ENCODE results near the gene TICRR. TPM values are rescaled to one million over a fixed set of nuclear protein-coding genes. Genes with fewer than 3 reads are reported as not detected.

TICRR gene
- total RNA-seq, 2 donors from 2014 or later = 21.9 to 27.2 TPM

- TF ChIP-seq, protein P1, sequence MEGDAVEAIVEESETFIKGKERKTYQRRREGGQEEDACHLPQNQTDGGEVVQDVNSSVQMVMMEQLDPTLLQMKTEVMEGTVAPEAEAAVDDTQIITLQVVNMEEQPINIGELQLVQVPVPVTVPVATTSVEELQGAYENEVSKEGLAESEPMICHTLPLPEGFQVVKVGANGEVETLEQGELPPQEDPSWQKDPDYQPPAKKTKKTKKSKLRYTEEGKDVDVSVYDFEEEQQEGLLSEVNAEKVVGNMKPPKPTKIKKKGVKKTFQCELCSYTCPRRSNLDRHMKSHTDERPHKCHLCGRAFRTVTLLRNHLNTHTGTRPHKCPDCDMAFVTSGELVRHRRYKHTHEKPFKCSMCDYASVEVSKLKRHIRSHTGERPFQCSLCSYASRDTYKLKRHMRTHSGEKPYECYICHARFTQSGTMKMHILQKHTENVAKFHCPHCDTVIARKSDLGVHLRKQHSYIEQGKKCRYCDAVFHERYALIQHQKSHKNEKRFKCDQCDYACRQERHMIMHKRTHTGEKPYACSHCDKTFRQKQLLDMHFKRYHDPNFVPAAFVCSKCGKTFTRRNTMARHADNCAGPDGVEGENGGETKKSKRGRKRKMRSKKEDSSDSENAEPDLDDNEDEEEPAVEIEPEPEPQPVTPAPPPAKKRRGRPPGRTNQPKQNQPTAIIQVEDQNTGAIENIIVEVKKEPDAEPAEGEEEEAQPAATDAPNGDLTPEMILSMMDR (conservative IDR thresholded peaks at IDR 0.05) = no peak
- no peaks in the 10 kb centered on the region for H3K9me3 Mint-ChIP-seq
- no peak overlapping the region for H3K4me3 Mint-ChIP-seq
Measured at GRCh38 chr15:89668171-89668570, 92.9 kb downstream of the TICRR start.

DNA sequence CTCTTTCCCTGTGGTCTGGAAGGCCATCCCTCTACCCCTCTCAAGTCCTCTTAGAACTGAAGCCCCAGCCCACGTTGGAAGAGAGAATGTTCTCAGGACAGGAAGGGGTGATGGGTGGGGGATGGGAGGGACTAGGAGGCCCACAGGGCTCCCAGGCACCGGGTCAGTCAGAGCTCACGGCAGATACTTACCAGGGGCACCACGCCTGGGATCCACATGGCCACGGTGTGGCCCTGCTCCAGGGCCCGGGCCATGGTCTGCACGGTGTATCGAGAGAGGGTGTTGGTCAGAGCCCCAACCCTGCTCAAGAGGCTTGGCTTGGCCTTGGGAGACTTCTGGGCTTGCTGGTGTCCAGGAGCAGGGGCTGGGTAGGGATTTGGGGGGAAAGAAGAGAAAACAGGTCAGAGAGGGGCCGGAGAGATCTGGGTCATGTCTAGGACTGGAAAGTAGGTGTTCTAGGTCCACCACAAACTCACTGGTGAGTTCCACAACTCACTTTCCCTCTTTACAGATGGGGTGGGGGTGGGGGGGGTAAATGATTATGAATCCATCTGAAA, 94.1 kb downstream of the TICRR start:
- Histone ChIP-seq H3K9ac (ENCODE audit: extremely low read depth, low read length, poor library complexity, severe bottlenecking) (no peak overlapping the region), H3K9me3 (ENCODE audit: control insufficient read depth, low read length) (no peaks in the 10 kb centered on the region), H3K4me1 (ENCODE audit: control insufficient read depth, insufficient read depth, low read length) (no peaks in the 10 kb centered on the region), H3K27me3 (ENCODE audit: control insufficient read depth, insufficient read depth, low read length, poor library complexity, severe bottlenecking) (peaks cover 17% of the 10 kb centered on the region), H3K36me3 (ENCODE audit: control insufficient read depth, insufficient read depth, low read length) (no peaks in the 10 kb centered on the region), H3K4me3 (ENCODE audit: low read length) (no peak overlapping the region), H3K27ac (ENCODE audit: low read depth, low read length) (no peak overlapping the region)
- peaks cover 3% of the 10 kb centered on the region for H3K4me1 Mint-ChIP-seq
- no peak for DNase-seq
- no peak overlapping the region for H3K4me3 Mint-ChIP-seq
- no peaks in the 10 kb centered on the region for H3K36me3 Mint-ChIP-seq (ENCODE audit: low read depth)
- H3K27me3 Mint-ChIP-seq (ENCODE audit: insufficient read depth) = peaks cover 54% of the 10 kb centered on the region
- no peaks in the 10 kb centered on the region for H3K9me3 Mint-ChIP-seq
- TF ChIP-seq, protein P1 (conservative IDR thresholded peaks at IDR 0.05) = no peak
- H3K27ac Mint-ChIP-seq = no peak overlapping the region
- 48 to 92% methylated on average over 2 to 7 of the region's 9 CpGs for WGBS, 2 experiments (ENCODE audit: insufficient coverage in 1 of 2, insufficient read length in 1 of 2)

More at GRCh38 chr15:89668171-89668570, 92.9 kb downstream of the TICRR start:
- H3K27ac ChIP-seq (ENCODE audit: low read depth, low read length) = no peak overlapping the region
- no peak overlapping the region for H3K27ac Mint-ChIP-seq
- H3K4me1 Mint-ChIP-seq = peaks cover 3% of the 10 kb centered on the region
- no peaks in the 10 kb centered on the region for H3K9me3 ChIP-seq (ENCODE audit: control insufficient read depth, low read length)
- no peaks in the 10 kb centered on the region for H3K4me1 ChIP-seq (ENCODE audit: control insufficient read depth, insufficient read depth, low read length)
- H3K36me3 Mint-ChIP-seq (ENCODE audit: low read depth) = no peaks in the 10 kb centered on the region
- peaks cover 19% of the 10 kb centered on the region for H3K27me3 ChIP-seq (ENCODE audit: control insufficient read depth, insufficient read depth, low read length, poor library complexity, severe bottlenecking)
- H3K4me3 ChIP-seq (ENCODE audit: low read length) = no peak overlapping the region
- peaks cover 51% of the 10 kb centered on the region for H3K27me3 Mint-ChIP-seq (ENCODE audit: insufficient read depth)
- no peak for DNase-seq
- H3K36me3 ChIP-seq (ENCODE audit: control insufficient read depth, insufficient read depth, low read length) = no peaks in the 10 kb centered on the region
- no peak overlapping the region for H3K9ac ChIP-seq (ENCODE audit: extremely low read depth, low read length, poor library complexity, severe bottlenecking)
- WGBS, 2 experiments (ENCODE audit: insufficient coverage in 1 of 2, insufficient read length in 1 of 2) = 92% methylated on average over 3 of the region's 3 CpGs; no CpG with 5 or more reads in 1 of the 2 experiments

DNA sequence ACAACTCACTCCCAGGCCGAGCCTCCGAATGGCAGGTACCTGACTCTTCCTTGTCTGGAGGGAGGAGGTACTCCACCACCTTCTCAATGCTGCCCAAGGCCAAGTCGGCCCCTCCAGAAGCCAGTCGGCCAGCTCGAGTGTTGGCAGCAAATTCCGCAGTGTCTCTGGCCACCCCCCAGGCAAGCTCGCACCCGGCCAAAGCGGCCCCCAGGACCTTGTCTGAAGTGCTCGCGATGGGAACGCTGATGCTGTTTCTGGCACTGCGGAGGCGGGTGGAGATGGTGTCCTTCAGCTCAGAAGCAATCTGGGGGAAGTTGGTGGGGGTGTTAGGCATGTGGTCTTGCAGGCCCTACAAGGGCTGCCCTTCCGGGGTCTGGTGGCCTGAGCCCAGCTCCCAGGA, 94.7 kb downstream of the TICRR start:
- TF ChIP-seq, protein P1 (conservative IDR thresholded peaks at IDR 0.05) = no peak
- Histone ChIP-seq H3K9ac (ENCODE audit: extremely low read depth, low read length, poor library complexity, severe bottlenecking) (no peak overlapping the region), H3K27ac (ENCODE audit: low read depth, low read length) (no peak overlapping the region), H3K9me3 (ENCODE audit: control insufficient read depth, low read length) (no peaks in the 10 kb centered on the region), H3K4me1 (ENCODE audit: control insufficient read depth, insufficient read depth, low read length) (no peaks in the 10 kb centered on the region), H3K36me3 (ENCODE audit: control insufficient read depth, insufficient read depth, low read length) (no peaks in the 10 kb centered on the region), H3K27me3 (ENCODE audit: control insufficient read depth, insufficient read depth, low read length, poor library complexity, severe bottlenecking) (peaks cover 12% of the 10 kb centered on the region), H3K4me3 (ENCODE audit: low read length) (no peak overlapping the region)
- DNase-seq = no peak
- H3K4me1 Mint-ChIP-seq = peaks cover 3% of the 10 kb centered on the region
- H3K27ac Mint-ChIP-seq = no peak overlapping the region
- no peaks in the 10 kb centered on the region for H3K36me3 Mint-ChIP-seq (ENCODE audit: low read depth)
- no peak overlapping the region for H3K4me3 Mint-ChIP-seq
- WGBS, 2 experiments (ENCODE audit: insufficient coverage in 1 of 2, insufficient read length in 1 of 2) = 94 to 95% methylated on average over 13 to 15 of the region's 15 CpGs
- H3K9me3 Mint-ChIP-seq = no peaks in the 10 kb centered on the region
- H3K27me3 Mint-ChIP-seq (ENCODE audit: insufficient read depth) = peaks cover 50% of the 10 kb centered on the region

Data from endodermal cell (in vitro differentiated cells).